ENCODE measurements around the gene NTN1. TPM values are rescaled to one million over a fixed set of nuclear protein-coding genes. Genes with fewer than 3 reads are reported as not detected.

NTN1 gene
- total RNA-seq, 4 donors from 2014 or later: 74.3 to 211 (median 107) TPM

GRCh38 chr17:9002606-9003354 is 18.5 kb upstream of the NTN1 start:
- WGBS, 2 donors (ENCODE audit: low coverage in 1 of 2): 17 to 53% methylated on average over 1 to 4 of the region's 69 CpGs
- TF ChIP-seq CTCF (IDR thresholded peaks at IDR 0.05) (peak in 3 of 4 experiments; percentile 49 to 70 (median 63)), EP300 (IDR thresholded peaks at IDR 0.05) (no peak), POLR2AphosphoS5 (IDR thresholded peaks at IDR 0.05) (peak; percentile 25), POLR2A (IDR thresholded peaks at IDR 0.05) (peak in 1 of 2 donors; percentile 27)
- Histone ChIP-seq H3K9me3 (no peaks in the 10 kb centered on the region), H3K4me1 (peaks cover 0 to 44% (median 9%) of the 10 kb centered on the region in 3 donors), H3K36me3 (no peaks in the 10 kb centered on the region), H3K27me3 (peaks cover 31% of the 10 kb centered on the region), H3K27ac (peak overlapping the region in 3 of 4 donors; percentile 74 to 86 (median 76)), H3K4me3 (peak overlapping the region; percentile 64 to 72)
- ATAC-seq: peak; percentile 79

- H3K4me1 ChIP-seq: peaks cover 0 to 44% (median 9%) of the 10 kb centered on the region in 3 donors
- H3K27me3 ChIP-seq: peaks cover 31% of the 10 kb centered on the region
- H3K4me3 ChIP-seq: peak overlapping the region; percentile 64 to 72
- ATAC-seq: peak; percentile 26
- 6 to 68% methylated on average over 3 to 8 of the region's 90 CpGs for WGBS, 2 donors (ENCODE audit: low coverage in 1 of 2)
- H3K9me3 ChIP-seq: no peaks in the 10 kb centered on the region
- TF ChIP-seq POLR2AphosphoS5 (IDR thresholded peaks at IDR 0.05) (no peak), EP300 (IDR thresholded peaks at IDR 0.05) (no peak)
- H3K36me3 ChIP-seq: no peaks in the 10 kb centered on the region
- peak overlapping the region in 3 of 4 donors; percentile 74 to 86 (median 76) for H3K27ac ChIP-seq
These were observed 17.8 kb upstream of the NTN1 start for GRCh38 chr17:9003355-9004131.

GRCh38 chr17:9004132-9004960 is 17.0 kb upstream of the NTN1 start:
- Histone ChIP-seq H3K4me1 (peaks cover 0 to 44% (median 9%) of the 10 kb centered on the region in 3 donors), H3K4me3 (peak overlapping the region in 1 of 2 donors; percentile 72), H3K36me3 (no peaks in the 10 kb centered on the region), H3K27ac (peak overlapping the region in 2 of 4 donors; percentile 74 to 86), H3K9me3 (no peaks in the 10 kb centered on the region), H3K27me3 (peaks cover 31% of the 10 kb centered on the region)
- ATAC-seq: no peak
- TF ChIP-seq EP300 (IDR thresholded peaks at IDR 0.05) (no peak), POLR2A (IDR thresholded peaks at IDR 0.05) (no peak), POLR2AphosphoS5 (IDR thresholded peaks at IDR 0.05) (no peak), CTCF (IDR thresholded peaks at IDR 0.05) (no peak)
- 52% methylated on average over 40 of the region's 58 CpGs; no CpG with 5 or more reads in 1 of the 2 donors for WGBS, 2 donors (ENCODE audit: low coverage in 1 of 2)

DNA sequence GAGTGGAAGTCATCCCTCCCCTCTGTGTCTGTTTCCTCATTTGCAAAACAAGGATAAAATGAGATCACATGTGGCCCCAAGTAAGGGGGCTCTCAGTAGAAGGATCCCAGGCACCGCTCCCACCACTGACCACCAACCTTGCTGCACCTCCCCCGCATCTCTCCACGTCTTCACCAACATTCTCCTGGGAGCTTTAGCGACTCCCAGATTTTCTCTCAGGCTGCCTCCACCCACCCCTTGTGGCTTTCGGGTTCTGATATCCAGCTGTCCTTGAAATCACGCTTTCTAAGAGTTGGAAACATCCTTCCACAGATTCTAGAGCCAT is 16.4 kb upstream of the NTN1 start:
- no peak for TF ChIP-seq POLR2A (IDR thresholded peaks at IDR 0.05)
- TF ChIP-seq EP300 (IDR thresholded peaks at IDR 0.05): no peak
- TF ChIP-seq CTCF (IDR thresholded peaks at IDR 0.05): no peak
- TF ChIP-seq POLR2AphosphoS5 (IDR thresholded peaks at IDR 0.05): no peak
- Histone ChIP-seq H3K36me3 (no peaks in the 10 kb centered on the region), H3K4me1 (peaks cover 0 to 46% (median 9%) of the 10 kb centered on the region in 3 donors), H3K27ac (no peak overlapping the region), H3K27me3 (peaks cover 31% of the 10 kb centered on the region), H3K4me3 (no peak overlapping the region), H3K9me3 (no peaks in the 10 kb centered on the region)
- no peak for ATAC-seq
- 83 to 88% methylated on average over 4 to 6 of the region's 6 CpGs for WGBS, 2 donors (ENCODE audit: low coverage in 1 of 2)

Data from gastroesophageal sphincter (tissue), 4 donors.